Measurements from ENCODE around the gene EZR. TPM values are rescaled to one million over a fixed set of nuclear protein-coding genes. Genes with fewer than 3 reads are reported as not detected.
A peak's percentile ranks its signal among the peaks of the same experiment; 100 is the strongest.

EZR gene
- total RNA-seq, 2 donors from 2014 or later: 257 to 424 TPM

DNA sequence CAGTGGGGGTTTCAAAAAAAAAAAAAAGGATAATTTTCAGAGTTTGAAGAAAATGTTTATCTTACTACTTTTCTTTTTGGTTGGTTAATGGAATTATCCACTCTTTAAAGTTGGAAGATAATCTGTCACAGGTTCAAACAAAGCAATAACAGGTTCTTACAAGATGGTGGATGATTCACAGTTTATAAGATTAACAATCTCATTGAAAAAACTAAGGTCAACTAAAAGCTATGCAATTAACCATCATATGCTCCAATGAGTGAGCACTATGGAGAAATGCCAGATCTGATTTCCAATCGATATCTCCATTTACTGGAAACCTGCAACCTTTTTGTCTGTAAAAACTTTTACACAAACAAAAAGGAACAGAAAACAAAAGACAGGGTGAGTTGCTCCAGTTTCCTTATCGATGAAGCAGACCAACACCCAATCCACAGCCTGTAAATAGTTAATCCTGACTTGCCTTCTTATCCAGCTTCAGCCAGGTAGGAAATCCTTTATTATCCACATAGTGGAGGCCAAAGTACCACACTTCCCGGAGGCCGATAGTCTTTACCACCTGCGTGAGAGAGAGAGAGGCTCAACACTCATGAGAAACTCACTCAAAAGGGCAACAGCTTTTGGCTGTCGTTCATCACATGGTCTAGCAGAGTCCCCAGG, 32.4 kb downstream of the EZR start:
- no peaks in the 10 kb centered on the region for H3K9me3 ChIP-seq
- DNase-seq: peak; percentile 61
- peaks cover 34% of the 10 kb centered on the region for H3K36me3 ChIP-seq
- intact Hi-C loops (cut with DNase I): no loop called here
- peak overlapping the region; percentile 53 for H3K27ac ChIP-seq
- TF ChIP-seq, protein P1, sequence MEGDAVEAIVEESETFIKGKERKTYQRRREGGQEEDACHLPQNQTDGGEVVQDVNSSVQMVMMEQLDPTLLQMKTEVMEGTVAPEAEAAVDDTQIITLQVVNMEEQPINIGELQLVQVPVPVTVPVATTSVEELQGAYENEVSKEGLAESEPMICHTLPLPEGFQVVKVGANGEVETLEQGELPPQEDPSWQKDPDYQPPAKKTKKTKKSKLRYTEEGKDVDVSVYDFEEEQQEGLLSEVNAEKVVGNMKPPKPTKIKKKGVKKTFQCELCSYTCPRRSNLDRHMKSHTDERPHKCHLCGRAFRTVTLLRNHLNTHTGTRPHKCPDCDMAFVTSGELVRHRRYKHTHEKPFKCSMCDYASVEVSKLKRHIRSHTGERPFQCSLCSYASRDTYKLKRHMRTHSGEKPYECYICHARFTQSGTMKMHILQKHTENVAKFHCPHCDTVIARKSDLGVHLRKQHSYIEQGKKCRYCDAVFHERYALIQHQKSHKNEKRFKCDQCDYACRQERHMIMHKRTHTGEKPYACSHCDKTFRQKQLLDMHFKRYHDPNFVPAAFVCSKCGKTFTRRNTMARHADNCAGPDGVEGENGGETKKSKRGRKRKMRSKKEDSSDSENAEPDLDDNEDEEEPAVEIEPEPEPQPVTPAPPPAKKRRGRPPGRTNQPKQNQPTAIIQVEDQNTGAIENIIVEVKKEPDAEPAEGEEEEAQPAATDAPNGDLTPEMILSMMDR (IDR thresholded peaks at IDR 0.05): no peak
- H3K4me1 ChIP-seq: peaks cover 17% of the 10 kb centered on the region
- no peaks in the 10 kb centered on the region for H3K27me3 ChIP-seq
- H3K4me3 ChIP-seq: no peak overlapping the region
- H3K9ac ChIP-seq (ENCODE audit: low read depth in 2 of 2, low read length in 2 of 2): peak overlapping the region in 1 of 2 donors; percentile 52

DNA sequence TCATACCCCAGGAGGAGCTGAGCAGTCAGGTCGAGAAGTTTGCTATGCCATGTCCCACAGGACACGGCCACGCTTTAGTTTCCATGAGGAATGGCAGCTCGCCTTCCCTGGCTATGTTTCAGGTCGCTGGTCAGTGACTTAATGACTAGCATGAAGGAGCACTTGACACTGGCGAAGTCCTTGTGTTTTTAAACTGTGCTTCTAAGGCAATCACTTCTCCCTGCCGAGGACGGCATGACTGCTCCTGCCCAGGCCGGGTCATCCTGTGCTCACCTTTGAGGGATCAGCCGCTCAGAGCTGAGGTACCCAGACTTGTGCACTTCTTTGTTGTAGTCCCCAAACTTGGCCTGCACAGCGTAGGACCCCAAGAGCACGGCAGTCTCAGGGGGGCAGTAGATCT, 34.1 kb downstream of the EZR start:
- DNase-seq: no peak
- H3K4me1 ChIP-seq: peaks cover 17% of the 10 kb centered on the region
- H3K27me3 ChIP-seq: no peaks in the 10 kb centered on the region
- no peak overlapping the region for H3K9ac ChIP-seq (ENCODE audit: low read depth in 2 of 2, low read length in 2 of 2)
- no peak overlapping the region for H3K27ac ChIP-seq
- TF ChIP-seq, protein P1 (IDR thresholded peaks at IDR 0.05): no peak
- no peaks in the 10 kb centered on the region for H3K9me3 ChIP-seq
- no peak overlapping the region for H3K4me3 ChIP-seq
- peaks cover 34% of the 10 kb centered on the region for H3K36me3 ChIP-seq
- intact Hi-C loops (cut with DNase I): no loop called here

DNA sequence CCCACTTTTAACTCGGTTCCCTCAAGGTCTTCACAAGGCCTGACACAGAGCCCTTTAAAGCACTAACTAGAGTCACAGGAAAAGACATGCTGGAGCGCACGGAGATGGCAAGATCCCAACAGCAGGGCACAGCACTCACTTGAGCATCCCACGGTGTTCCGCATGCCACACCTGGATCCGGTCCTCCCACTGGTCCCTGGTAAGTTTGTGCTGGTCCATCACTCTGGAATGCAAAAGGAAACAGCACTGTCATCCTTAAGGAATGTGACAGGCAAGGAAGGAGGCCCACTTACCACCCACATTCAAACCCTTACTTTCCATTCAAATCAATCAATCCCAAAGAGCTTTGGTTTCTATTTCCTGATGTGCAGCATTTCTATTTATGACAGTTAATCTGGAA, 34.7 kb downstream of the EZR start:
- no peak overlapping the region for H3K27ac ChIP-seq
- H3K4me3 ChIP-seq: no peak overlapping the region
- DNase-seq: no peak
- H3K9me3 ChIP-seq: no peaks in the 10 kb centered on the region
- peaks cover 34% of the 10 kb centered on the region for H3K36me3 ChIP-seq
- H3K27me3 ChIP-seq: no peaks in the 10 kb centered on the region
- peaks cover 17% of the 10 kb centered on the region for H3K4me1 ChIP-seq
- TF ChIP-seq, protein P1 (IDR thresholded peaks at IDR 0.05): no peak
- no peak overlapping the region for H3K9ac ChIP-seq (ENCODE audit: low read depth in 2 of 2, low read length in 2 of 2)
- intact Hi-C loops (cut with DNase I): no loop called here

DNA sequence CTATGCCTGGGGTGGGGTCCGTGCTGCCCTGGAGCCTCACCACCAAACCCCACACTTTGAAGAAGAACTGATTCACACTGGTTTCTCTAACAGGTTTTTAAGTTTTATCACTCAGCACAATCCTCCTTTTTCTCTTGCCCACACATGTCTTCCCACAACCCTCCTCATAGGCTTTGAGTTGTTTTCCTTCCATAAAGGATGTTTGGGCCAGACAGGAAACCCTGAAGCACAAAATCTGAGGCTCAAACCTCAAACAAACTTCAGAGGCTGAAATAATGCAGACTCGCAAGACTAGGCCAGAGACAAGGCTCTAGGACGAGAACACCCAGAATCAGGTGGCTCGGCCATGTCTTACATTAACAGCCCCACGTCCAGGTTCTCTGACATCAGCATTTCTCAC, 35.3 kb downstream of the EZR start:
- Histone ChIP-seq H3K4me1 (peaks cover 17% of the 10 kb centered on the region), H3K27me3 (no peaks in the 10 kb centered on the region), H3K27ac (no peak overlapping the region), H3K4me3 (no peak overlapping the region), H3K9ac (ENCODE audit: low read depth in 2 of 2, low read length in 2 of 2) (no peak overlapping the region), H3K36me3 (peaks cover 34% of the 10 kb centered on the region), H3K9me3 (no peaks in the 10 kb centered on the region)
- intact Hi-C loops (cut with DNase I): no loop called here
- no peak for DNase-seq
- TF ChIP-seq, protein P1 (IDR thresholded peaks at IDR 0.05): no peak

DNA sequence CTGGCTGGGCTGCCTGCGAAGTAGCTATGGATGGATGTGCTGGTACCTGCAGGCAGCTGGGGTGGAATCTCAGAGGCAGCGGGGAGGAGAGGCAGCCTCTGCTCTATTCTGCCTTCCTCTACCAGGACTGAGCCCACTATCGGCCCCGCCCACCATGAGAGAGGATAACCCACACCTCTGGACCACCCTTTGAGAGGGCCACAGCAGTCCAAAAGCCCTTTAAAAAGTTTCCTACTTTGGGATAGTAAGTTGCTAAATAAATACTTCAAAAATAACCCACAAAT, 36.1 kb downstream of the EZR start:
- Histone ChIP-seq H3K9me3 (no peaks in the 10 kb centered on the region), H3K27ac (no peak overlapping the region), H3K27me3 (no peaks in the 10 kb centered on the region), H3K36me3 (peaks cover 34% of the 10 kb centered on the region), H3K4me3 (no peak overlapping the region), H3K4me1 (peaks cover 17% of the 10 kb centered on the region), H3K9ac (ENCODE audit: low read depth in 2 of 2, low read length in 2 of 2) (no peak overlapping the region)
- TF ChIP-seq, protein P1 (IDR thresholded peaks at IDR 0.05): no peak
- intact Hi-C loops (cut with DNase I): no loop called here
- DNase-seq: no peak

Data from colonic mucosa (tissue), 4 donors.